Naive thymus-derived CD8-positive, alpha-beta T cell (primary cell): ENCODE results near the gene MITF. TPM values are rescaled to one million over a fixed set of nuclear protein-coding genes. Genes with fewer than 3 reads are reported as not detected.
"Not testable (repeated sequence)": the region's sequence is repeated elsewhere in the genome, so short reads cannot be mapped to it uniquely, and the experiment has no call there.

Source experiments
- ATAC-seq, 2 donors: fragments of 150-1000 bp; cut with Tn5 transposase in 1 of 2; sonication (Bioruptor Pico), chemical (Tn5 transposase) in 1 of 2; 1 replicate in 1 of 2; 2 replicates in 1 of 2; pipeline ENCODE4 v1.10.0; 2021; ENCODE audit warnings: mild to moderate bottlenecking in 2 of 2, moderate library complexity in 2 of 2
- POLR2A ChIA-PET: fragments of 350-600 bp; sonication (Branson Sonifier 250); formaldehyde crosslinking; loops from one replicate; lab custom pipeline; 2021; ENCODE audit warnings: antibody characterized with exemption; lab: Charles Lee
- DNase-seq, 10 donors: peaks; one replicate each; pipeline versions ENCODE4 v3.0.0 to v3.0.0-alpha.2; 2020 to 2022
- H3K27ac Mint-ChIP-seq, 10 donors: one replicate each; pipeline ENCODE4 v1.8.0; 2020 to 2022; ENCODE audit warnings: mild to moderate bottlenecking in 10 of 10, mixed read lengths in 10 of 10, moderate library complexity in 4 of 10, inconsistent platforms in 1 of 10
- H3K27me3 Mint-ChIP-seq, 5 donors: one replicate each; pipeline ENCODE4 v1.8.0; 2021 to 2022; ENCODE audit warnings: mixed read lengths in 5 of 5
- H3K36me3 Mint-ChIP-seq, 3 donors: one replicate each; pipeline ENCODE4 v1.8.0; 2020 to 2022; ENCODE audit warnings: mixed read lengths in 3 of 3, mild to moderate bottlenecking in 2 of 3, inconsistent platforms in 1 of 3
- H3K4me1 Mint-ChIP-seq, 4 donors: one replicate each; pipeline ENCODE4 v1.8.0; 2021 to 2022; ENCODE audit warnings: mixed read lengths in 4 of 4
- H3K4me3 Mint-ChIP-seq, 10 donors: one replicate each; pipeline ENCODE4 v1.8.0; 2020 to 2022; ENCODE audit warnings: mild to moderate bottlenecking in 10 of 10, mixed read lengths in 10 of 10, moderate library complexity in 6 of 10, inconsistent platforms in 1 of 10
- H3K9me3 Mint-ChIP-seq, 9 donors: one replicate each; pipeline ENCODE4 v1.8.0; 2020 to 2022; ENCODE audit warnings: mixed read lengths in 9 of 9, mild to moderate bottlenecking in 3 of 9, inconsistent platforms in 1 of 9, moderate library complexity in 1 of 9
- polyA plus RNA-seq, 3 donors: library from polyadenylated mRNA; unstranded; fragments of 300-500 nt; fragmentation: Illumina TruSeq; gene quantifications; one replicate each; pipeline ENCODE4 v1.2.3, GENCODE V29; 2021
- total RNA-seq, 8 experiments: library from RNA in 2 of 8; stranded (reverse) in 2 of 8; gene quantifications; one replicate each; pipeline ENCODE4 v1.2.3 and lab custom pipeline; 2021 to 2026

Gene MITF
- total and polyA plus RNA-seq, 5 experiments from 2014 or later = 0.23 to 0.33 TPM; not detected in 3

- POLR2A ChIA-PET = no interaction called here
- Mint-ChIP-seq H3K4me1 (no peaks in the 10 kb centered on the region), H3K27ac (no peak overlapping the region), H3K4me3 (no peak overlapping the region), H3K9me3 (peaks cover 0 to 3% (median 0%) of the 10 kb centered on the region in 9 donors), H3K27me3 (peaks cover 0 to 15% (median 5%) of the 10 kb centered on the region in 5 donors), H3K36me3 (no peaks in the 10 kb centered on the region)
- DNase-seq (no peak), ATAC-seq (no peak)
These were observed 163.1 kb downstream of the MITF start for GRCh38 chr3:69902386-69902785.

- Mint-ChIP-seq H3K4me1 (no peaks in the 10 kb centered on the region), H3K9me3 (peaks cover 0 to 11% (median 2%) of the 10 kb centered on the region in 9 donors), H3K4me3 (no peak overlapping the region), H3K36me3 (peaks cover 0 to 5% (median 0%) of the 10 kb centered on the region in 3 donors), H3K27me3 (peaks cover 0 to 20% (median 3%) of the 10 kb centered on the region in 5 donors), H3K27ac (no peak overlapping the region)
- no peak for DNase-seq
- POLR2A ChIA-PET = no interaction called here
- ATAC-seq = no peak
These were observed 167.2 kb downstream of the MITF start for GRCh38 chr3:69906351-69906966.

DNA sequence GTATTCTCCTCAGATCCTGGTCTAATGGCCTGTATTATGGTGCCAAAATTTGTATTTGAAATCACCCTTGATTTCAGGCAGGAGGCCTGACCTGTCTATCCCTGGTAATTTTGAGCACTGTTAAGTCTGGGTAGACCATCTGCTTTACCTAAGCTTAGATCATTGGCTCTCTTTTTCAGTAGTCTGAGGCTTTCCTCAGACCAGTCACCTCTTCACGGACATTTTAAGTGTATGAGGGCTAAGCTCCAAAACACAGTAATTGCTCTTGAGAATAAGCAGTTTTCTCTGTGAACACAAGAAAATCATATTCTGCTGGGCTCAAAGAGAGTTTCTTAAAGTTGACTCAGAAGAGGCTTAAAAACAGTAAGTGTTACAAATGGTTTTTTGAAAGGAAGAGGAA lies 168.3 kb downstream of the MITF start:
- Mint-ChIP-seq H3K4me1 (no peaks in the 10 kb centered on the region), H3K9me3 (peaks cover 0 to 17% (median 2%) of the 10 kb centered on the region in 9 donors), H3K27ac (no peak overlapping the region), H3K27me3 (peaks cover 0 to 20% (median 3%) of the 10 kb centered on the region in 5 donors), H3K36me3 (peaks cover 0 to 5% (median 0%) of the 10 kb centered on the region in 3 donors), H3K4me3 (no peak overlapping the region)
- no peak for DNase-seq
- ATAC-seq = no peak
- POLR2A ChIA-PET = no interaction called here

DNA sequence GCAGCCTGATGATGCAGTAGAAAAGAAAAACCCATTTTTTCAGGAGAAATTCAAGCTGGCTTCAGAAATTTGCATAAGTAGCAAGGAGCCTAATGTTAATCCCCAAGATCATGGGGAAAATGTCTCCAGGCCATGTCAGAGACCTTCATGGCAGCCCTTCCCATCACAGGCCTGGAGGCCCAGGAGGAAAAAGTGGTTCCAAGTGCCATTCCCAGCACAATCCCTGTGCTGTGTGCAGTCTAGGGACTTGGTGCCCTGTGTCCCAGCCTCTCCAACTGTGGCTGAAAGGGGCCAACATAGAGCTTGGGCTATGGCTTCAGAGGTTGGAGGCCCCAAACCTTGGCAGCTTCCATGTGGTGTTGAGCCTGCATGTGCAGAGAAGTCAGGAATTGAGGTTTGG lies 170.6 kb downstream of the MITF start:
- ATAC-seq, H3K4me3 Mint-ChIP-seq, POLR2A ChIA-PET, H3K27ac Mint-ChIP-seq, H3K4me1 Mint-ChIP-seq, DNase-seq, H3K36me3 Mint-ChIP-seq: not testable (repeated sequence)
- Mint-ChIP-seq H3K27me3 (peaks cover 0 to 16% (median 1%) of the 10 kb centered on the region in 5 donors), H3K9me3 (peaks cover 0 to 17% (median 2%) of the 10 kb centered on the region in 9 donors)

DNA sequence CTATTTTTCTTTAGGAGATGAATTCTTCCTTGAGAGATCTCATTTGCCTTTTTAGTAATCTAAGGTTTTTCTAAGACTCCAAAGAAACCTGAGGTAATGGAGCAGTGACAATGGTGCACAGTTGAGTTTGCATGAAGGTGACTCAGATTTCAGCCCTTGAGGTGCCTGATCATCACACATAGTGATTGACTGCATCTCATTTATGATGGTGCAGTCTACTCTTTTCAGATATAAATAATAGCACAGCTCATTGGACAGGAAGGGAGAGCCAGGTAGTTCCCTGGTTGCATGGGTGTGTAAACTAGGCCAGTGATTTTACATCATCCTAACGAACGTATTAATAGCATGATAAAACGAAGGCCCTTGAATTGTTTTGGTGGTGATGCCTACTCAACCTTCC lies 174.2 kb downstream of the MITF start:
- Mint-ChIP-seq H3K36me3 (peaks cover 0 to 9% (median 0%) of the 10 kb centered on the region in 3 donors), H3K27ac (no peak overlapping the region), H3K9me3 (peaks cover 0 to 17% (median 2%) of the 10 kb centered on the region in 9 donors), H3K4me3 (no peak overlapping the region), H3K27me3 (peaks cover 0 to 10% (median 0%) of the 10 kb centered on the region in 5 donors), H3K4me1 (no peaks in the 10 kb centered on the region)
- ATAC-seq = no peak
- POLR2A ChIA-PET = no interaction called here
- no peak for DNase-seq

DNA sequence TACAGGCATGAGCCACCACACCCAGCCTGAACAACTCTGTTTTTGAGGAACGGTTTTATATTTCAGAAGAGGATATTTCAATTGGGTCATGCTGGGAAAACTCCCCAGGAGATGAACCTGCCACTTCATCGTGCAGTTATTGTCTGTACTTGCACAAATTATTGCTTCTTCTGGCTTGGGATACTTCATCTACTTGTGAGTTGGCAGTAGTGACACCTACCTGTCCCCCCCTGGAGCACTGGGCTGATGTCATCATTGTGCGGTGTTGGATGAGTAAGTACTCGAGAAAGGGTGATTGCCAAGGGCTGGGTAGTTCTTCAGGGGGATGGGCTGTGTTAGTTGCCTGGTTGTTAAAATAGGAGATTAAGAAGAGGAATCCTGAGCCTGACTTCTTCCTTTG lies 175.1 kb downstream of the MITF start:
- POLR2A ChIA-PET = no interaction called here
- Mint-ChIP-seq H3K4me3 (no peak overlapping the region), H3K9me3 (peaks cover 0 to 17% (median 2%) of the 10 kb centered on the region in 9 donors), H3K36me3 (peaks cover 0 to 6% (median 0%) of the 10 kb centered on the region in 3 donors), H3K27ac (no peak overlapping the region), H3K4me1 (no peaks in the 10 kb centered on the region), H3K27me3 (peaks cover 0 to 8% (median 0%) of the 10 kb centered on the region in 5 donors)
- DNase-seq (no peak), ATAC-seq (no peak)

GRCh38 chr3:69915726-69916125 lies 176.5 kb downstream of the MITF start:
- H3K9me3 Mint-ChIP-seq = peaks cover 0 to 17% (median 3%) of the 10 kb centered on the region in 9 donors
- H3K27ac Mint-ChIP-seq = no peak overlapping the region

DNA sequence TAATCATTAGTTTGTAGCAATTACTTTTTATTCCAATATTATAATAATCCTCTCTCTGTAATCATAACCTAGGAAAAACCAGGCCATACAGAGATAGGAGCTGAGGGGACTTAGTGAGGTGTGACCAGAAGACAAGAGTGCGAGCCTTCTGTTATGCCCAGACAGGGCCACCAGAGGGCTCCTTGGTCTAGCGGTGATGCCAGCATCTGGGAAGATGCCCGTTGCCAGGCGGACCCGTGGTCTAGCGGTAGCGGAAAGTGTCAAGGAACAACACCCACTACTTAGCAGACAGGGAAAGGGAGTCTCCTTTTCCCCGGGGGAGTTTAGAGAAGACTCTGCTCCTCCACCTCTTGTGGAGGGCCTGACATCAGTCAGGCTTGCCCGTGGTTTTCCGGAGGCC lies 180.7 kb downstream of the MITF start:
- DNase-seq, H3K27me3 Mint-ChIP-seq, H3K4me1 Mint-ChIP-seq, H3K9me3 Mint-ChIP-seq, H3K27ac Mint-ChIP-seq, H3K36me3 Mint-ChIP-seq, H3K4me3 Mint-ChIP-seq, POLR2A ChIA-PET, ATAC-seq: not testable (repeated sequence)

More at GRCh38 chr3:69915726-69916125, 176.5 kb downstream of the MITF start:
- Mint-ChIP-seq H3K27me3 (peaks cover 0 to 11% (median 2%) of the 10 kb centered on the region in 5 donors), H3K4me3 (no peak overlapping the region), H3K36me3 (peaks cover 0 to 4% (median 0%) of the 10 kb centered on the region in 3 donors), H3K4me1 (no peaks in the 10 kb centered on the region)
- DNase-seq (no peak), ATAC-seq (no peak)
- POLR2A ChIA-PET = no interaction called here

GRCh38 chr3:69921651-69922050 lies 182.4 kb downstream of the MITF start:
- Mint-ChIP-seq H3K4me3 (no peak overlapping the region), H3K9me3 (peaks cover 0 to 6% (median 0%) of the 10 kb centered on the region in 9 donors), H3K27me3 (peaks cover 0 to 9% (median 2%) of the 10 kb centered on the region in 5 donors), H3K4me1 (no peaks in the 10 kb centered on the region), H3K36me3 (peaks cover 0 to 4% (median 0%) of the 10 kb centered on the region in 3 donors), H3K27ac (no peak overlapping the region)
- ATAC-seq = no peak
- DNase-seq = no peak
- POLR2A ChIA-PET = no interaction called here

DNA sequence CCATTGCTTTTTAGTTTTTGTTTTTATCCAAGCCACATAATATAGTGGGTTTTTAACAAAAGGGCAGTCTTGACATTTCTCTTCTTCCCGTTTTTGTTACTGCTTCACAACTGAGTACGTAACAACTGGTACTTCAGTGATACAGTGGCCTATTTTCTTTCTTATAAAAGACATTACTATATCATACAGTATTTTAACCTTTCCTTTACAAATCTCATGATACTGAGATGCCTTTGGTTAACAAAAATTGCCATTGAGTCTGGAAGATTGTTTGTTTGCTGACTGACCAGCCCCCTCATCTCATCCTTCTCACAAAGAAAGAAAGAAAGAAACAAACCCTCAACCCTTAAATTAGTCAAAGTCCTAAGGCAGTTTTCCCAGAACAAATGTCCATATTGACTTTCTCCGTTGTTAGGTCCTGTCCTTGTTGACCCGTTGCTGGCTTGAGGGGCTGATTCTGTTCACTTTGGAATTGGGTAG lies 183.3 kb downstream of the MITF start:
- Mint-ChIP-seq H3K9me3 (peaks cover 0 to 6% (median 0%) of the 10 kb centered on the region in 9 donors), H3K4me3 (no peak overlapping the region), H3K27ac (no peak overlapping the region), H3K27me3 (peaks cover 0 to 9% (median 2%) of the 10 kb centered on the region in 5 donors), H3K36me3 (no peaks in the 10 kb centered on the region), H3K4me1 (no peaks in the 10 kb centered on the region)
- POLR2A ChIA-PET = no interaction called here
- DNase-seq = no peak
- no peak for ATAC-seq

GRCh38 chr3:69925506-69925905 lies 186.2 kb downstream of the MITF start:
- Mint-ChIP-seq H3K4me3 (no peak overlapping the region), H3K4me1 (no peaks in the 10 kb centered on the region), H3K9me3 (peaks cover 0 to 5% (median 0%) of the 10 kb centered on the region in 9 donors), H3K36me3 (no peaks in the 10 kb centered on the region), H3K27ac (no peak overlapping the region), H3K27me3 (peaks cover 0 to 10% (median under 1%) of the 10 kb centered on the region in 5 donors)
- DNase-seq (no peak), ATAC-seq (no peak)
- POLR2A ChIA-PET = no interaction called here

DNA sequence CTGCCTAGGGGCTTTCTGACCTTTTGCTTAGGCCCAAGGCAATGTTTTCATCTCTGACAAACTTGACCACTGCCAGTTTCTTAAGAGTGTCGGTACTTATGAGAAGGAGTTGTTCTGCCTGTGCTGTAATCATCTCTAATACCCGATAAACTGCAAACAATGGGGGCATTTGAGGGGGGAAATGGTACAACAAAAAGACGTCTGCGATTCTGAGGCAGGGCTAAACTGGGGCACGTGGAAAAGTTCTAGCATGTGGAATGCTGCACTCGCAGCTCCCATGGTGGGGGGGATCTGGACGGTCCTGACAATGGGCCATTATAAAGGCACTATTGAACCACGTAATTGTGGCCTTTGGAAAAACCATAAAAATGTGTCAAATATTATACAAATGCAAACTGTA lies 187.1 kb downstream of the MITF start:
- Mint-ChIP-seq H3K9me3 (peaks cover 0 to 3% (median 0%) of the 10 kb centered on the region in 9 donors), H3K27ac (no peak overlapping the region), H3K4me1 (no peaks in the 10 kb centered on the region), H3K36me3 (no peaks in the 10 kb centered on the region), H3K4me3 (no peak overlapping the region), H3K27me3 (peaks cover 0 to 7% (median 0%) of the 10 kb centered on the region in 5 donors)
- POLR2A ChIA-PET = no interaction called here
- ATAC-seq (no peak), DNase-seq (no peak)

DNA sequence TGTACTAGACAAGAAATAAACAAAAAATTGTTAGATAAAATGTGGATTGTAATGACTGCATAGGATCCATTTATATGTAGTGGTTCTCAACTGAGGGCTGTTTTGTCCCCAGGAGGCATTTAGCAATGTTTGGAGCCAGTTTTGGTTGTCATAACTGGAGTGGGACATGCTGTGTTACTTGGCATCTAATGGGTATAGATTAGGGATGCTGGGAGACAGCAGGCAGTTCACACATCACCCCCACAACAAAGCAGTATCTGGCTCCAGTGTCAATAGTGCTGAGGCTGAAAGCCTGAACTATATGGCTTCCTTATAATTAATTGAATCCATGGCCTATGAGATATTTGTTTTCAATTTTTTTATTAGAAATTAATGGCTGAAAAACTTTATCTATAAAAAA lies 188.3 kb downstream of the MITF start:
- Mint-ChIP-seq H3K9me3 (peaks cover 0 to 2% (median 0%) of the 10 kb centered on the region in 9 donors), H3K27ac (no peak overlapping the region), H3K4me3 (no peak overlapping the region), H3K4me1 (no peaks in the 10 kb centered on the region), H3K36me3 (no peaks in the 10 kb centered on the region), H3K27me3 (peaks cover 0 to 7% (median 0%) of the 10 kb centered on the region in 5 donors)
- POLR2A ChIA-PET = no interaction called here
- DNase-seq (no peak), ATAC-seq (no peak)
